SK-N-SH (cell line): ENCODE results near the gene ADCK1. TPM values are rescaled to one million over a fixed set of nuclear protein-coding genes. Genes with fewer than 3 reads are reported as not detected.

Source experiments
- CTCF ChIA-PET: fragments of 300-600, 350-600 bp; formaldehyde crosslinking; extraction: SDS; loops from one replicate; lab custom pipeline; 2021; lab: Yijun Ruan, JAX
- POLR2A ChIA-PET: fragments of 350-600 bp; sonication (Branson Sonifier 250); formaldehyde crosslinking; extraction: SDS; loops from one replicate; lab custom pipeline; 2020; ENCODE audit warnings: antibody characterized with exemption, inconsistent platforms; lab: Yijun Ruan, JAX
- DNase-seq: peaks from one replicate; pipeline ENCODE4 v3.0.0; 2012
- H2AFZ ChIP-seq: fragments of 200-600 bp; sonication (generic); 2 replicates; pipeline ENCODE4 v1.8.1; 2016; ENCODE audit warnings: antibody characterized with exemption, mild to moderate bottlenecking, low read depth
- H3F3A ChIP-seq: fragments of 200-600 bp; sonication (generic); replicated peaks from 2 replicates; pipeline ENCODE3; 2016; ENCODE audit warnings: antibody characterized with exemption, mild to moderate bottlenecking; ENCODE audit not compliant: insufficient read depth
- H3K27ac ChIP-seq, 2 experiments: fragments of 200-500 bp in 1 of 2; fragments of 200-600 bp in 1 of 2; sonication (Bioruptor generic) in 1 of 2; sonication (generic), shearing (Covaris generic) in 1 of 2; 2 replicates each; pipeline versions ENCODE4 v1.5.1 to v1.6.1; 2014 to 2016; ENCODE audit warnings: low read depth in 2 of 2, inconsistent platforms in 1 of 2, low read length in 1 of 2, mild to moderate bottlenecking in 1 of 2, mixed read lengths in 1 of 2
- H3K27me3 ChIP-seq: fragments of 200-600 bp; sonication (generic), shearing (Covaris generic); 2 replicates; pipeline ENCODE4 v1.6.1; 2016; ENCODE audit warnings: mixed run types; ENCODE audit not compliant: insufficient read depth
- H3K36me3 ChIP-seq, 2 experiments: fragments of 200-500 bp in 1 of 2; fragments of 200-600 bp in 1 of 2; sonication (Bioruptor generic) in 1 of 2; sonication (generic) in 1 of 2; replicated peaks in 1 of 2; 2 replicates each; pipeline versions ENCODE3 to v1.5.1; 2014 to 2016; ENCODE audit warnings: low read length in 1 of 2, mild to moderate bottlenecking in 1 of 2; ENCODE audit not compliant: insufficient read depth in 2 of 2, control insufficient read depth in 1 of 2
- H3K4me1 ChIP-seq, 2 experiments: fragments of 200-500 bp in 1 of 2; fragments of 200-600 bp in 1 of 2; sonication (Bioruptor generic) in 1 of 2; sonication (generic), shearing (Covaris generic) in 1 of 2; 2 replicates each; pipeline versions ENCODE4 v1.5.1 to v1.6.1; 2014 to 2016; ENCODE audit warnings: low read depth in 1 of 2, low read length in 1 of 2, mixed run types in 1 of 2; ENCODE audit not compliant: insufficient read depth in 2 of 2, control insufficient read depth in 1 of 2
- H3K4me2 ChIP-seq: fragments of 200-600 bp; sonication (generic), shearing (Covaris generic); 2 replicates; pipeline ENCODE4 v1.6.1; 2017; ENCODE audit warnings: mixed run types
- H3K4me3 ChIP-seq, 2 experiments: fragments of 200-500 bp in 1 of 2; fragments of 200-600 bp in 1 of 2; sonication (Bioruptor generic) in 1 of 2; sonication (generic), shearing (Covaris generic) in 1 of 2; 2 replicates each; pipeline versions ENCODE4 v1.5.1 to v1.8.1; 2014 to 2016; ENCODE audit warnings: low read depth in 2 of 2, inconsistent platforms in 1 of 2, low read length in 1 of 2, mild to moderate bottlenecking in 1 of 2, mixed read lengths in 1 of 2, moderate library complexity in 1 of 2
- H3K79me2 ChIP-seq: fragments of 200-600 bp; sonication (generic); 2 replicates; pipeline ENCODE4 v1.8.1; 2017; ENCODE audit warnings: mild to moderate bottlenecking; ENCODE audit not compliant: insufficient read depth
- H3K9ac ChIP-seq: fragments of 200-600 bp; sonication (generic); 2 replicates; pipeline ENCODE4 v1.6.1; 2017; ENCODE audit warnings: mixed run types
- H3K9me2 ChIP-seq: fragments of 200-600 bp; sonication (generic); 2 replicates; pipeline ENCODE4 v1.6.1; 2017; ENCODE audit warnings: mixed run types
- H3K9me3 ChIP-seq: fragments of 200-600 bp; sonication (generic); 2 replicates; pipeline ENCODE4 v1.6.1; 2017; ENCODE audit warnings: mixed run types, mild to moderate bottlenecking, moderate library complexity
- H4K20me1 ChIP-seq: fragments of 200-600 bp; sonication (generic); 2 replicates; pipeline ENCODE4 v1.6.1; 2017; ENCODE audit warnings: mild to moderate bottlenecking, mixed run types; ENCODE audit not compliant: insufficient read depth
- CHD2 ChIP-seq: fragments of 150-350 bp; IDR thresholded peaks from 2 replicates; pipeline ENCODE4 v1.6.1; 2018; ENCODE audit warnings: low read length; ENCODE audit not compliant: partially characterized antibody
- ELF1 ChIP-seq: IDR thresholded peaks from 2 replicates; pipeline ENCODE4 v1.4.0; 2012
- EP300 ChIP-seq, 2 experiments: IDR thresholded peaks; 2 replicates each; pipeline versions ENCODE4 v1.4.0 to v1.6.1; 2012; ENCODE audit warnings: borderline replicate concordance in 1 of 2, low read depth in 1 of 2, low read length in 1 of 2
- EZH2phosphoT487 ChIP-seq: fragments of 200-600 bp; sonication (generic); IDR thresholded peaks from 2 replicates; pipeline ENCODE4 v1.6.1; 2017; ENCODE audit warnings: low read depth, mixed run types, mild to moderate bottlenecking, antibody characterized with exemption, moderate library complexity, borderline replicate concordance
- FOSL2 ChIP-seq: IDR thresholded peaks from 2 replicates; pipeline ENCODE4 v1.4.0; 2012; ENCODE audit warnings: low read depth, mild to moderate bottlenecking, moderate library complexity, borderline replicate concordance
- FOXM1 ChIP-seq: IDR thresholded peaks from 2 replicates; pipeline ENCODE4 v1.4.0; 2012; ENCODE audit warnings: low read depth, mild to moderate bottlenecking
- GATA2 ChIP-seq: sonication (generic); formaldehyde crosslinking; IDR thresholded peaks from 2 replicates; pipeline ENCODE4 v1.5.0; 2020; ENCODE audit warnings: mild to moderate bottlenecking, missing genetic modification reagents
- JUND ChIP-seq: IDR thresholded peaks from 2 replicates; pipeline ENCODE4 v1.4.0; 2012
- NRF1 ChIP-seq: IDR thresholded peaks from 2 replicates; pipeline ENCODE4 v1.6.1; 2012; ENCODE audit warnings: low read depth, mild to moderate bottlenecking, low read length
- RFX5 ChIP-seq: IDR thresholded peaks from 2 replicates; pipeline ENCODE4 v1.6.1; 2012; ENCODE audit warnings: mild to moderate bottlenecking, improper control_type of control experiment, low read length
- SIN3A ChIP-seq: IDR thresholded peaks from 2 replicates; pipeline ENCODE4 v1.6.1; 2012; ENCODE audit warnings: low read depth, mild to moderate bottlenecking, low read length, moderate library complexity, borderline replicate concordance
- TCF12 ChIP-seq: IDR thresholded peaks from 2 replicates; pipeline ENCODE4 v1.4.0; 2012
- WGBS: methylation state at CpG from one replicate; pipeline ENCODE4 v1.1.6; 2017; ENCODE audit warnings: low lambda C conversion rate; 5-methylcytosine and 5-hydroxymethylcytosine counted together
- polyA plus RNA-seq, 3 experiments: library from polyadenylated mRNA; depleted of rRNA; stranded (reverse); fragments of >200 nt; gene quantifications; 2 replicates each; pipeline ENCODE4 v1.2.3, GENCODE V29; 2012
- TF ChIP-seq, protein P1 (sequence below): IDR thresholded peaks from 2 replicates; pipeline ENCODE4; 2012
- TF ChIP-seq, protein P2 (sequence below): fragments of 150-350 bp; IDR thresholded peaks from 2 replicates; pipeline ENCODE4 v1.6.1; 2016; ENCODE audit warnings: mild to moderate bottlenecking, low read depth, low read length
- TF ChIP-seq, protein P3 (sequence below): IDR thresholded peaks from 2 replicates; pipeline ENCODE4 v1.6.1; 2012; ENCODE audit warnings: mild to moderate bottlenecking, low read depth, low read length, moderate library complexity

The ADCK1 gene
- polyA plus RNA-seq, 1 of the 3 experiments (the other 2 are of a cell fraction), result 11.4 TPM

DNA sequence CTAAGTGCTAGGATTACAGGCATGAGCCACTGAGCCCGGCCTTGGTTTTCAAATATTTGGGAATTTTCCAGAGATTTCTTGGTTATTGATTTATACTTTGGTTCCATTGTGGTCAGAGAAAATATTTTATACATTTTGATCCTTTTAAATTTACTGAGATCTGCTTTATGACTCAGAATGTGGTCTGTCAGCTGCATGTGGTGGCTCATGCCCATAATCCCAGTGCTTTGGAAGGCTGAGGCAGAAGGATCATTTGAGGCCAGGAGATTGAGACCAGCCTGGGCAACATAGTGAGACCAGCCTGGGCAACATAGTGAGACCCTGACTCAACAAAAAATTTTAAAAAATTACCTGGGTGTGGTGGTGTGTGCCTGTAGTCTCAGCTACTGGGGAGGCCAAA lies 49.8 kb downstream of the ADCK1 start:
- Histone ChIP-seq H4K20me1 (no peaks in the 10 kb centered on the region), H3K9me2 (no peaks in the 10 kb centered on the region), H2AFZ (no peak overlapping the region), H3K4me2 (no peak overlapping the region), H3K27ac (no peak overlapping the region), H3F3A (no peaks in the 10 kb centered on the region), H3K4me1 (no peaks in the 10 kb centered on the region), H3K79me2 (no peaks in the 10 kb centered on the region), H3K27me3 (no peaks in the 10 kb centered on the region), H3K9me3 (no peaks in the 10 kb centered on the region), H3K4me3 (no peak overlapping the region), H3K9ac (no peak overlapping the region), H3K36me3 (no peaks in the 10 kb centered on the region)
- TF ChIP-seq CHD2 (no peak), SIN3A (no peak), RFX5 (no peak), FOXM1 (no peak), FOSL2 (peak; percentile 50; the same call in 1 of the 2 replicates), EZH2phosphoT487 (no peak), TCF12 (peak; percentile 49), ELF1 (no peak), JUND (peak; percentile 34)
- TF ChIP-seq, protein P1, sequence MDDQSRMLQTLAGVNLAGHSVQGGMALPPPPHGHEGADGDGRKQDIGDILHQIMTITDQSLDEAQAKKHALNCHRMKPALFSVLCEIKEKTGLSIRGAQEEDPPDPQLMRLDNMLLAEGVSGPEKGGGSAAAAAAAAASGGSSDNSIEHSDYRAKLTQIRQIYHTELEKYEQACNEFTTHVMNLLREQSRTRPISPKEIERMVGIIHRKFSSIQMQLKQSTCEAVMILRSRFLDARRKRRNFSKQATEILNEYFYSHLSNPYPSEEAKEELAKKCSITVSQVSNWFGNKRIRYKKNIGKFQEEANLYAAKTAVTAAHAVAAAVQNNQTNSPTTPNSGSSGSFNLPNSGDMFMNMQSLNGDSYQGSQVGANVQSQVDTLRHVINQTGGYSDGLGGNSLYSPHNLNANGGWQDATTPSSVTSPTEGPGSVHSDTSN, result peak; percentile 41; the same call in 1 of the 2 replicates
- ChIA-PET POLR2A (no interaction called here), CTCF (interaction anchor here (1.6 kb wide), 1 partner anchor 717 kb away, joined by 4 read pairs; no protein-coding TSS in a partner anchor)
- WGBS, result 36% methylated on average over 1 of the region's 1 CpG
- no peak for DNase-seq

DNA sequence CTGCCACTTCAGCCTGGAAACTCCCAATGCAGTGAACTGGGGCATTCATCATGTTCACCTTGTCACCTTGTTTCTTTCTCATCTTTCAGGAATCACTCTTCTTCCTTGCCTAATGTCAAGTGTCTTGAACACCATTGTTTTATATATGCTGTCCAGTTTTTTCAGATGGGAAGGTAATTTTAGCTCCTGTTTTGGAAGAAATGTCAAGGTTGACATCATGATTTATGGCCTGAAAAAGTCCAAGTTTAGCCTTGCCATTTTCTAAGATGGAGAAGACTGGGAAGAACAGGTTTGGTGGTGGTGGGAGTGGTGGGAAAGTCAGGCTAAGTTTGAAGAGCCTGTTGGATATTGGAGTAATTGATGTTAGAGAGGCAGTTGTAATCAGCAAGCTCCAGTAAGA lies 54.0 kb downstream of the ADCK1 start:
- CTCF ChIA-PET, result interaction anchor here (1.0 to 2.5 kb wide), 3 partner anchors 9 to 21 kb away, joined by 3 to 20 read pairs (median 3); no protein-coding TSS in a partner anchor
- no peak overlapping the region for H3K4me2 ChIP-seq
- DNase-seq, result no peak
- no peaks in the 10 kb centered on the region for H3F3A ChIP-seq
- no peak overlapping the region for H3K4me3 ChIP-seq
- no peaks in the 10 kb centered on the region for H4K20me1 ChIP-seq
- no peaks in the 10 kb centered on the region for H3K9me2 ChIP-seq
- H2AFZ ChIP-seq, result no peak overlapping the region
- no peaks in the 10 kb centered on the region for H3K79me2 ChIP-seq
- H3K9me3 ChIP-seq, result no peaks in the 10 kb centered on the region
- TF ChIP-seq NRF1 (no peak), GATA2 (CRISPR knock-in tag) (no peak), SIN3A (no peak)
- H3K36me3 ChIP-seq, result no peaks in the 10 kb centered on the region
- no peak overlapping the region for H3K27ac ChIP-seq
- H3K4me1 ChIP-seq, result no peaks in the 10 kb centered on the region
- POLR2A ChIA-PET, result no interaction called here
- H3K27me3 ChIP-seq, result no peaks in the 10 kb centered on the region
- no peak overlapping the region for H3K9ac ChIP-seq

DNA sequence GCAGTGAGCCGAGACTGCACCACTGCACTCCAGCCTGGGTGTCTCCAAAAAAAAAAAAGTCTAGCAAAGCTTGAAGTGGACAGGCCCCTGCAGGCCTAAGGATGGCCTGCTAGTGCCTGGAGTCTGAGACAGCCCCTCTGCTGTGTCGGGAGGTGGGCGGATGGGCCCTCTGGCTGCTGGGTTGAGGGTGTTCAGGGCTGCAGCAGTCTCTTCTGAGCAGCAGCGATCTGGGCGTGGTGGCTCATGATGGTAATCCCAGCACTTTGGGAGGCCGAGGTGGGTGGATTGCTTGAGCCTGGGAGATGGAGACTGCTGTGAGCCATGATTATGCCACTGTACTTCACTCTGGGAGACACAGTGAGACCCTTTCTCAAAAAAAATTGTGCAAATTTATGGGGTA lies 57.0 kb downstream of the ADCK1 start:
- ChIA-PET POLR2A (no interaction called here), CTCF (interaction anchor here (1.0 to 1.2 kb wide), 2 partner anchors 9 to 710 kb away, joined by 3 read pairs; no protein-coding TSS in a partner anchor)
- Histone ChIP-seq H3K4me1 (no peaks in the 10 kb centered on the region), H3F3A (no peaks in the 10 kb centered on the region), H3K27ac (no peak overlapping the region), H3K9ac (no peak overlapping the region), H3K9me3 (no peaks in the 10 kb centered on the region), H3K79me2 (no peaks in the 10 kb centered on the region), H2AFZ (no peak overlapping the region), H4K20me1 (no peaks in the 10 kb centered on the region), H3K4me2 (no peak overlapping the region), H3K27me3 (no peaks in the 10 kb centered on the region), H3K4me3 (no peak overlapping the region), H3K9me2 (no peaks in the 10 kb centered on the region), H3K36me3 (no peaks in the 10 kb centered on the region)
- 91% methylated on average over 6 of the region's 6 CpGs for WGBS
- TF ChIP-seq CHD2, result no peak
- TF ChIP-seq, protein P2, sequence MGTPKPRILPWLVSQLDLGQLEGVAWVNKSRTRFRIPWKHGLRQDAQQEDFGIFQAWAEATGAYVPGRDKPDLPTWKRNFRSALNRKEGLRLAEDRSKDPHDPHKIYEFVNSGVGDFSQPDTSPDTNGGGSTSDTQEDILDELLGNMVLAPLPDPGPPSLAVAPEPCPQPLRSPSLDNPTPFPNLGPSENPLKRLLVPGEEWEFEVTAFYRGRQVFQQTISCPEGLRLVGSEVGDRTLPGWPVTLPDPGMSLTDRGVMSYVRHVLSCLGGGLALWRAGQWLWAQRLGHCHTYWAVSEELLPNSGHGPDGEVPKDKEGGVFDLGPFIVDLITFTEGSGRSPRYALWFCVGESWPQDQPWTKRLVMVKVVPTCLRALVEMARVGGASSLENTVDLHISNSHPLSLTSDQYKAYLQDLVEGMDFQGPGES, result no peak
- no peak for TF ChIP-seq EP300 (IDR thresholded peaks at IDR 0.05; ENCODE audit: borderline replicate concordance in 1 of 2, low read depth in 1 of 2, low read length in 1 of 2)
- TF ChIP-seq, protein P3, sequence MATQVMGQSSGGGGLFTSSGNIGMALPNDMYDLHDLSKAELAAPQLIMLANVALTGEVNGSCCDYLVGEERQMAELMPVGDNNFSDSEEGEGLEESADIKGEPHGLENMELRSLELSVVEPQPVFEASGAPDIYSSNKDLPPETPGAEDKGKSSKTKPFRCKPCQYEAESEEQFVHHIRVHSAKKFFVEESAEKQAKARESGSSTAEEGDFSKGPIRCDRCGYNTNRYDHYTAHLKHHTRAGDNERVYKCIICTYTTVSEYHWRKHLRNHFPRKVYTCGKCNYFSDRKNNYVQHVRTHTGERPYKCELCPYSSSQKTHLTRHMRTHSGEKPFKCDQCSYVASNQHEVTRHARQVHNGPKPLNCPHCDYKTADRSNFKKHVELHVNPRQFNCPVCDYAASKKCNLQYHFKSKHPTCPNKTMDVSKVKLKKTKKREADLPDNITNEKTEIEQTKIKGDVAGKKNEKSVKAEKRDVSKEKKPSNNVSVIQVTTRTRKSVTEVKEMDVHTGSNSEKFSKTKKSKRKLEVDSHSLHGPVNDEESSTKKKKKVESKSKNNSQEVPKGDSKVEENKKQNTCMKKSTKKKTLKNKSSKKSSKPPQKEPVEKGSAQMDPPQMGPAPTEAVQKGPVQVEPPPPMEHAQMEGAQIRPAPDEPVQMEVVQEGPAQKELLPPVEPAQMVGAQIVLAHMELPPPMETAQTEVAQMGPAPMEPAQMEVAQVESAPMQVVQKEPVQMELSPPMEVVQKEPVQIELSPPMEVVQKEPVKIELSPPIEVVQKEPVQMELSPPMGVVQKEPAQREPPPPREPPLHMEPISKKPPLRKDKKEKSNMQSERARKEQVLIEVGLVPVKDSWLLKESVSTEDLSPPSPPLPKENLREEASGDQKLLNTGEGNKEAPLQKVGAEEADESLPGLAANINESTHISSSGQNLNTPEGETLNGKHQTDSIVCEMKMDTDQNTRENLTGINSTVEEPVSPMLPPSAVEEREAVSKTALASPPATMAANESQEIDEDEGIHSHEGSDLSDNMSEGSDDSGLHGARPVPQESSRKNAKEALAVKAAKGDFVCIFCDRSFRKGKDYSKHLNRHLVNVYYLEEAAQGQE, result no peak
- no peak for TF ChIP-seq SIN3A
- TF ChIP-seq NRF1, result no peak
- DNase-seq, result no peak
